Stimulated activated CD4-positive, alpha-beta T cell treated with anti-CD3 and anti-CD28 coated beads, Interleukin-4, amount 100 ng/mL, for 24 hours (primary cell): Measurements from ENCODE around the gene GRAMD1C.
A peak's percentile ranks its signal among the peaks of the same experiment; 100 is the strongest.

ENCODE experiments used
- DNase-seq: peaks from one replicate; pipeline ENCODE4 v3.0.0-alpha.2; 2020

Gene GRAMD1C

DNA sequence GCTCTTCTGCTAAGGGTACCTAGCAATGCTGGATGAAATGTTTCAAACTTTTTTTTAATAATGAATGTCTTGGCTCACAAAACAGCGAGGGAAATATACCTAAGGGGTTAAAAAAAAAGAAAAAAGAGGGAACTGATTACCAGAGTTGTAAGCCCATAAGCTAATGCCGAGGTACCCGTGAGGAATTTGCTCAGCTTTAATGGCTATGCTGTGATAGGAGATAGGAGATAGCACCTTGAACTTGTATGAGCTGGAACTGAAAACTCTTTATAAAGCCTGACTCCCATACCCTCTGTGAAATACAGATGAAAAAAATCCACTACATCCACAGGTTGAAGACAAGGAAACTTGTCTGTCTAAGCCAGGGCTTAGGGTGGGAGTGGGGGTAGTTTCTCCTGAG, 13.9 kb downstream of the GRAMD1C start:
- DNase-seq, result no peak

DNA sequence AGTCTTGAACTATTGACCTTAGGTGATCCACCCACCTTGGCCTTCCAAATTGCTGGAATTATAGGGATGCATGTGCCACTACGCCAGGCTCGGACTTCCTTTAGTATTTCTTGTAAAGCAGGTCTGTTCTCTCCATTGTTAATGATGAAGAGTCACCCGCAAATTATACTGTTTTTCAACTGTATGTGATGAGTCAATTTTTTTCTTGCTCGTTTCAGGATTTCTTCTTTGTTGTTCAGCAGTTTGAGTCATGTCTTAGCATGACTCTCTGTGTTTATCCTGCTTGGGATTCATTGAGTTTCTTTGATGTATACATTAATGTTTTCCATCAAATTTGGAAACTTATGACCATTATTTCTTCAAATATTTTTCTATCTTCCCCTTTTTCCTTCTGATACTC, 28.9 kb downstream of the GRAMD1C start:
- DNase-seq, result no peak

DNA sequence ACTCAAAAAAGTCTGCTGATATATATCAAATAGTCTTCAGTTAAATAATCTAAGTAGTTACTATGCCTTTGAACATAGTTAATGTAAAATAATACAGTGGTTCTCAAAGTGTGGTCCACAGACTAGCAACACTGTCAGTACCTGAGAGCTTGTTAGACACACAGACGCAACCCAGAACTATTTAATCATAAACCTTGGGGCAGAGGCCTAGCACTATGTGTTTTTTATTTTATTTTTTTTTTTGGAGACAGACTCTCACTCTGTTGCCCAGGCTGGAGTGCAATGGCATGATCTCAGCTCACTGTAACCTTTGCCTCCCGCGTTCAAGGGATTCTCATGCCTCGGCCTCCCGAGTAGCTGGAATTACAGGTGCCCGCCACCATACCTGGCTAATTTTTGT, 34.7 kb downstream of the GRAMD1C start:
- no peak for DNase-seq

DNA sequence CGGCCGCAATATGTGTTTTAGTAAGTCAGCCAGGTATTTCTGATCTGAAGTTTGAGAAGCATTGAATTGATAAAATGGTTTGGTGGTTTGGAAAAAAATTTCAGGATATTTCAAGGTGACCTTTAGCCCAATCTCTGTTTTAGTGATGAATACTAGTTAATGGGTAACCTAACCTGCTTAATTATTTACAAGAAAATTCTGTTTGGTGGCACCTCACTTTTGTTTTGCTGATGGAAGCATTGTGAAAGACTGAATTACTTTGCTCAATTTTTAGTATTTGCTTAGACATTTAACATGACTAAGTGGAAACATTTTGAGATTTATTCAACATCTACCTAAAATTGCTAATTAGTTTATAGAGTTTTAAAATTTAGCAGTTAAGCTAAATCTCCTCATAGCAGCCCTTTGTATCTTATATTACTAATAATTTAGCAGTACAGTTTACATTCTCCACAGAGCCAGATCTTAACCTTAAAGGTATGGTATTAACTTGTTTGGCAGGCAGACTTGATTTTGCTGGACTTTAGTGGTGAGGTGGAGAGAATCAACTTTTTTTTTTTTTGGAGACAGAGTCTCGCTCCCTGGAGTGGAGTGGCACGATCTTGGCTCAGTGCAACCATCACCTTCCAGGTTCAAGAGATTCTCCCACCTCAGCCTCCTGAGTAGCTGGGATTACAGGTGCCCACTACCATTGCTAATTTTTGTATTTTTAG, 35.4 kb downstream of the GRAMD1C start:
- no peak for DNase-seq

DNA sequence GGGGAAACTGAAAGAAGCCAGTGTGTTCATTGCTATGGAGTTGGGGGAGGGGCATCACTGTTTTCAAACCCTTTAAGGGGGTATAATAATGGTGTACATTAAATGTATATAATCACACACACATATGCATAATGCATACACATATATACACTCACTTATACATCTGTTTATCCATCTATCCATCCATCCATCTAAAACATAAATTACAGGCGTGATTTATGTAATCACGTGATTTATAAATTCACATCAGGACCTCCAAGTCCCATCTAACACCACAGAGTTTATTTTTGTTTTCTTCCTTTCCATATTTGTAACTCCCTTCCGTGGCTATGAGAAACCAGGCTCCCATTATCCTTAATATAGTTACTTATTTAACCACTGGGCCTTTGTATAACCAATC, 39.8 kb downstream of the GRAMD1C start:
- DNase-seq, result no peak

DNA sequence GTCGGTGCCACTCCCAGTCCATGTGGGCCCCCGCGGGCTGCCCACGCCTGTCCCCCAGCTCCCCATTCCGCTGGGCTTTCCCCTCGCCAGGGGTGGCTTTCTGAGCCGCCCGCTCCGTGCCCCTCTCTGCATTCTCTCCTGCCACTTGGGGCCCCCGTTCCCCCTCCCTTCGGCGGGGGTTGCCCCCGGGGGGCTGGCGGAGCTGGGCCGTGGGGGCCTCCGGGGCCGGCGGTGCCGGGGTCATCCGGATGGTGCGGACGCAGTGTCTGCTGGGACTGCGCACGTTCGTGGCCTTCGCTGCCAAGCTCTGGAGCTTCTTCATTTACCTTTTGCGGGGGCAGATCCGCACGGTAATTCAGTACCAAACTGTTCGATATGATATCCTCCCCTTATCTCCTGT, 46.5 kb downstream of the GRAMD1C start:
- no peak for DNase-seq

DNA sequence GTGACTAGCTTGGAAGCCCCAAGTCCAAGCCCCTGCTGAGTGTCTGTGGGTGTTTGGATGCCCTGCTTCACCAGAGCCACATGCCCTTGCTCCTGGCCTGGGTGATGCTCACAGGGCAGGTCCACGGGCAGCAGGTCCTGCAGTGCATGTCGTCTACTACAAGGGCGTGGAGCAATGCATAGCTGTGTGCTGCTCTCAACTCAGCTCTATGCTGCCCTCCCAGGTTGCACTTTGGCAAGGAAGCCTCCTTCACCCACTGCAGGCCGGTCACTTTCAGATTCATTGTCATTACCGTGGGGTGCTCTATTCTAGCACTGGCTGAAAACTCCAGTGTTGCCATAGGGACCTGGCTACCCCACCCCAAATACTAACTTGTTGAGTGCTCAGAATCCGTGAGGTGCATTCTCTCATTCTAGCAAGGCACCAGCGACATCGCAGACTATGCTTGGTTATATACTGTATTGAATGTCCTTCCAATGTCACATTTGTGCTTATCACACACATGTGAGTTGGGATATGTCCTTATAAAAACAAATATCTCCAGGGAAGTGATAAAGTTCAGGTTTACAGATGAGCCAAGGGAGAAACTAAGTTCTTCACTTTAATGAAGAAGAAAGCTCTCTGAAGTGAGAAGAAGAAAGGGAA, 51.8 kb downstream of the GRAMD1C start:
- DNase-seq, result no peak

DNA sequence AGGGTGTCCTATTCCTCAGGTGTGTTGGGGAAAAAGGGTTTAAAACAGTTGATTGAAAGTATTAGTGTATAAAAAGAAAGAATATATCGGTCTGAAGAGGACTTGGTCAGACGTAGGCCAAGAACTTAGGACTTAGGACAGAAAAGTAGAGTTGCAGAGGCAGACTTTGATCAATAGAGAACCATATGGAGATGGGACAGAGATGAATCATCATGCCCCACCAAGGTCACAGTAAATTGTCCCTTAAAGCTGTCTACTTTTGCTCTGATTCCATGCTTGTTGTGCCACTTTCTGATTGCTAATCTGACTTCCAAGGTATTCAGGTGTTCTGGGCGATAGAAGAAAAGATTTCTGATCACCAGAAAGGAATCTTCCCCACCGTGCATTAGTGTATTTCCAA, 56.3 kb downstream of the GRAMD1C start:
- no peak for DNase-seq

DNA sequence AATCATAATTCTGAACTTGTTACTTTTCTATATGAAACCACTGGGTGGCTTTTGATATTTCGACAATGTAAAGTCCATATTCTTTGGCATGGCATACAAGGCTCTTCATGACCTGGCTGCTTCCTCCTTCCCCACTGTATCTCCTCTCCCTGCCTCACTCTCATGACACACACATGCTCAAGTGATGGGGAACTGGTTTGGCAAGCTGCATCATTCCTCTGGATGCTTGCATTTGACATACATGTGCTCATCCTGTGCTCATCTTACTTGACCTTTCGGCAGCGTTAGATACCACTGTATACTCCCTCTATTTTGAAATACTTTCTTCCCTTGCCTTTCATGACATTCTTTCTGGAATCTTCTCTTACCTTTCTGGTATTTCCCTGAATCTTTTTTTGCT, 57.4 kb downstream of the GRAMD1C start:
- no peak for DNase-seq

DNA sequence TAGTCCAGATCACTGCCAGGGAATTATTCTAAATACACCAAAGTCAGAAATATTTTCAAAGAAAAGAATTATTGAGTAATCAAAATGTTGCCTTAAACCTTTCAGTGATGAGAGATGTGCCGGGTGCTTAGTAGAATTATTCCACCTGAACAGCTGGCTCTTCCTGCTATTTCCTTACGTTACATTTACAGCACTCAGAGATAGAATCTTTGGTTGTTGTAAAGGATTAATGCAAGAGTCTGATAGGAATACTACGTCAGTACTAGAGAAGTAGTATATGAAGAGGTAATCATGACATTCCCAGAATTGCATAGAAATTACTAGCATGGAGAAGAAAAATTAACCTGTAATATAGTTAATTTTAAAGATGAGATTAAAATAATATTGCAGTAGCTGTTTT, 58.3 kb downstream of the GRAMD1C start:
- DNase-seq, result no peak

DNA sequence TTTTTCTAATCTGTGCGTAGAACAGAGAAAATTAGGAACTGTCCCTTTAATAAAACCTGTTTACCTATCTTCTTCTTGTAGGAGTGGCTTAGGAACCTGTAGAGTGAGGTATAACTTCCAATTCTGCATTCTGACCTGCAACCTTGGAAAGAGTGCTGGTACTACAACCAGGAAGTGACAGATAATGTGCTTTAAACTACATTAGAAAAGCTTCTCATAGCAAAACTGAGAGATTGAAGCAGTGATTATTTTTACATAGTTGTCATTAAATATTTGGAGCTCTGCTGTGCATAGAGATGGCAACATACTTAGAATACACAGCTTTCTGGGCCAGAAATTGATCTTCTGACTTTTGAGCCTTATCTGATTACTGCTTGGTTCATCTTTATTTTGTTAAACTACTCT, 58.8 kb downstream of the GRAMD1C start:
- DNase-seq, result no peak

DNA sequence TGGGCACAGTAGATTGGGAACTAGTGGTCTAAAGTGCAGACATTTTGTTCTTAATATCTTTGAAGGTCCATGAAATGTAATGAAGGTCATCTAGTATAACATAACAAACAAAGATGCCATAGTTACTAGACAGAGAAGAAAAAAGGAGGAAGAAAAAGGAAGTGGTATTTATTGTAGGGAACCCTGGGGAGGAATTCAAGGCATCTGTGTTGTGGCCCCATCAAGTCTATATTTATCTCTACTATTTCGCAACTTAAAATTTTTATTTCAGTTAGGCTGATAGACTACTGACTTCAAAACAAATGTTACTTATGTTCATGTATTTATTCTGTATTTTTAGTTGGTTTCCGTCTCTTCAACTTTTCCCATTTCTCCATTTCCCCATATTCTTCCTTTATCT, 60.3 kb downstream of the GRAMD1C start:
- no peak for DNase-seq

DNA sequence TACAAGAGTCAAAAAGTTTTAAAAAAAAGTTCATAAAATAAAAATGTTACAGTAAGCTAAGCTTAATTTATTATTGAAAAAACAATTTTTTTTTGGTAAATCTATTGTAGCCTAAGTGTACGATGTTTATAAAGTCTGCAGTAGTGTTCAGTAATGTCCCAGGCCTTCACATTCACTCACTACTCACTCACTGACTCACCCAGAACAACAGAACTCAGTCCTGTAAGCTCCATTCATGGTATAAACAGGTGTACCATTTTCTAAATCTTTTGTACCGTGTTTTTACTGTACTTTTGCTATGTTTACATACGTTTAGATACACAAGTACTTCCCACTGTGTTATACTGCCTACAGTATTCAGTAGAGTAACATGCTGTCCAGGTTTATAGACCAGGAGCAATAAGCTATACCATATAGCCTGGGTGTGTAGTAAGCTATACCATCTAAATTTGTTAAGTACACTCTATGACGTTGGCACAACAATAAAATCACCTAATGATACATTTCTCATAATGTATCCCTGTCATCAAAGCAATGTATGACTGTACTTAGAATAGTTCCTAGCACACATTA, 68.1 kb downstream of the GRAMD1C start:
- no peak for DNase-seq

DNA sequence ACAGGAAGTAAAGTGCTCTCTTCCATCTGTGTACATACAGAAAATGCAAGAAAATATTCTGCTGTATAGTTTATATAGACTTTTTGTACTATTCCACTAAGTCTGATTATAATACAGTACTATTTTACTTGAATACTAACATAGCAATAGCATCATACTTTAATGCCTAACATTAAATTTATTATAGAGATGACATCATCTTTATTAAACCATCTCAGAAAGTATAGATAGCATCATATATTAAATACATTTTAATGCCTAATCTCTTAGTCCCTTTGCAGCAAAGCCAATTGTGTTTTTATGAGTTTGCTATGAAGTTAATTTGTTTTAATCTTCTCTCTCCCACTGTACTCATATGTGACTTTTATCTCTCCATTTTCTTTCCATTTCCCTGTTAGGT, 69.5 kb downstream of the GRAMD1C start:
- DNase-seq, result no peak

DNA sequence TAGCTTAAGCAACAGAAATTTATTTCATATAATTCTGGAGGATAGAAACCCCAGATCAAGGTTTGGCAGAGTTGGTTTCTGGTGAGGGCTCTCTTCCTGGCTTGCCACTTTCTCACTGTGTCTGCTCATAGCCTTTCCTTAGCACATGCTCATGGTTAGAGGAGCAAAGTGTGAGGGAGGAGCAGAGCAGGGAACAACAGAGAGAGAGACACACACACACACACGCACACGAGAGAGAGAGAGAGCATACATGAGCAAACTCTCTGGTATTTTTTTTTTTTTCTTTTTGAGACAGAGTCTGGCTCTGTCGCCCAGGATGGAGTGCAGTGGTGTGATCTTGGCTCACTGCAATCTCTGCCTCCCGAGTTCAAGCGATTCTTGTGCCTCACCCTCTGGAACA, 72.4 kb downstream of the GRAMD1C start:
- DNase-seq, result no peak

DNA sequence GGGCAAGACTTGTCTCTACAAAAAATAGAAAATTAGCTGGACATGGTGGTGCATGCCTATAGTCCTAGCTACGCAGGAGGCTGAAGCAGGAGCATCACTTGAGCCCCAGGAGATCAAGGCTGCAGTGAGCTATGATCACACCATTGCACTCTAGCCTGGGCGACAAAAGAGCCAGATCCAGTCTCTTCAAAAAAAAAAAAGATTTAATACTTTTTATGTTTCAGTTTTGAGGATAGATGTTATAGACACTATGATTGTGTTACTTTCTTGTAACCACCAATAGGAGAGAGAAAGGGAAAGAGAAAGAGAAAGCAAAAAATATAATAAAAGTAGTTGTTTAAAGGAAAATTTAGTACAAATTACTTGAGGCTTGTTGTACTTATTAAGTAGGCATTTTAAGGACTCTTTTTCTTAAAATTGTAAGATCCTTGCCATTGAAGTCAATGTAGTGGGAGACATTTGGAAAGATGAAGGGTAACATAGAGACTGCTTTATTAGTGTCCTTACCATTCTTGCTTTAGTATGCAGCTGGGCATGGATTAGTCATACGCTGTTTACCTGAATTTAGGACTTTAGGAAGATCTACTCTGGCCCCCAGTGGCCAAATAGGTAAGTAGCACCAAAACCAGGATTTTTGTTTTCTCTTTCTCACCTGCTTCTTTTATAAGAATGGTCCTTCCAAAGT, 74.1 kb downstream of the GRAMD1C start:
- DNase-seq, result peak; percentile 29

DNA sequence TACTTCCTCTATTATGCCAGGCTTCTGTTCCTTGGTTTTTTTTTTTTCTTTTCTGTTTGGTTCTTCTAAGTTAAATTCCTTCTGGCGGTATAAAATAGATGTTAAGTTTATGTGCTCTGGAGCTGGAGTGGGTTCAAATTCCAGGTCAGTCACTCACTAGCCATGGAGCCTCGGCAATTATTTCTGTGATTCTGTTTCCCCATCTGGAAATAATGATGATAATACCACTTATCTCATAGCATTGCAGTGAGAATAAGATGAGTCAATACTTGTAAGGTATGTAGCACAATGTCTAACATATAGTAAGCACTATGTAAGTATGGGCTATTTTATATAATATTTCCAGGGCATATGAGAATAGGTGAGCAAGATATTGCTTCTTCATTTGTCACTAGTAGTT, 76.1 kb downstream of the GRAMD1C start:
- no peak for DNase-seq

DNA sequence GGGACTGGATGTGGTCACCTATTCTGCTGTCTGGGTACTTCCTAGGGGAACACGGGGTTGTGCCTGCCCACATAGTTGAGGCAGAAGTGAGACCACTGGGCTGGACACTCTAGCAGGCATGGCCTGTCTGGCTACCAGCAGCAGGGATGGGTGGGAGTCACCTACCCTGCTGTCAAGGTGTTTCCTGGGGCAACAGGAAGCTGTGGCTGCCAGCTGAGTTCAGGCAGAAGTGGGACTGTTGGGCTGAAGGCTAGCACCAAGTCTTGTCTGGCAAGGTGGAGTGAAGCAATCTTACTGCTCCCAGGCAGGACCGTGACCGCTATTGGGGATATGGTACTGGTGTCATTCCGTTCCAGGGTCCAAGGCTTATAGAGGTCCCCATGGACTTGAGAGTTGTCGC, 89.0 kb downstream of the GRAMD1C start:
- DNase-seq, result no peak

DNA sequence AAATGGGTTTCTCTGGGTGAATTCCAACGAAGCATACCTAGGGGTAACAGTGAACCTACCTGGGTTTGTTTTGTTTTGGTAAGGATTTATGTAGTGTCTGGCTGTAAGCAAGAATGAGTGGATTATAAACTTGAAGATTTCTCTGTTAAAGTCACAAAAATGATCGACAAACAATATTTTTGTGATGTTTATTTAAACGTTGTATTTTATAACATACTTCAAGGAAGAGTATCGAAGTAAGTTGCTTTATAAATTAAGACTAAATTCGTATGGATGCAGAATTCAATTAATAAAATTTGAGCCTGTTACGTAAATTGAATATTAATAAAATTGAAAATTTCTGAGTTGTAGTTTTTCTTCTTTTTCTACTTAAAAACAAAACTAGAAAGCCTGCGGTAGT, 108.2 kb downstream of the GRAMD1C start:
- no peak for DNase-seq

DNA sequence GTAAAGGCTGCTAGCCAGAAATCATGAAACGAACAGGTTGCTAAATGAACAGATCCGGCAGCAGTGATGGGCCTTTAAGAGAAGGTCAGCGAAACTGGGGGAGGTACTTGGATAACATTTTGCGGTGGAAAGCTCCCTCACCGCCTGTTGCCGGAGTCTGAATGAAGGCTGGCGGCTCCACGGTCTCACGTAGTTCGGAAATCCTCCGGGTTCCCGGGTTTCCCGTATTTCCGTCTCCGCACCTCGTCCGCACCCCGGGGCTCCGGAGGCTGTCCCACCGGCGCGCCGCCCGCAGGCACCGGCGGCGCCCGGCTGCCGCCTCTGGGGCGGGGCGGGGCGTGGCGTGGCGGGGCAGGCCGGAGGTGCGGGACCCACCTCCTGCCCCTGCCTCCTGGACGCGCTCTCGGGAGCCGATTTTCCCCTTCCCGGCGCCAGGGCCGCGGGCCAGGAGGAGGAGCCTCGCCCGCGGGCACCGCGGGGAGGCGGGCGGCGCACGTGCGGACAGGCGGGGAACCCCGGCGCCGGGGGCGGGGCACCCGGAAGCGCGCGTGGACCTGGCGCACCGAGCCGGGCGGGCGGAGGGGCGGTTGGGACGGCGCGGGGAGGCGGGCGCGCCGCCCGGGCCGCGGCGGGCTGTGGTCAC, 108.9 kb downstream of the GRAMD1C start, which contains the start of gene ZDHHC23:
Gene ZDHHC23, plus strand, starts transcription at position 642 of the 643 bp plus-strand sequence. CDS start 790 bp downstream, outside the sequence.
- peak; percentile 61 for DNase-seq

DNA sequence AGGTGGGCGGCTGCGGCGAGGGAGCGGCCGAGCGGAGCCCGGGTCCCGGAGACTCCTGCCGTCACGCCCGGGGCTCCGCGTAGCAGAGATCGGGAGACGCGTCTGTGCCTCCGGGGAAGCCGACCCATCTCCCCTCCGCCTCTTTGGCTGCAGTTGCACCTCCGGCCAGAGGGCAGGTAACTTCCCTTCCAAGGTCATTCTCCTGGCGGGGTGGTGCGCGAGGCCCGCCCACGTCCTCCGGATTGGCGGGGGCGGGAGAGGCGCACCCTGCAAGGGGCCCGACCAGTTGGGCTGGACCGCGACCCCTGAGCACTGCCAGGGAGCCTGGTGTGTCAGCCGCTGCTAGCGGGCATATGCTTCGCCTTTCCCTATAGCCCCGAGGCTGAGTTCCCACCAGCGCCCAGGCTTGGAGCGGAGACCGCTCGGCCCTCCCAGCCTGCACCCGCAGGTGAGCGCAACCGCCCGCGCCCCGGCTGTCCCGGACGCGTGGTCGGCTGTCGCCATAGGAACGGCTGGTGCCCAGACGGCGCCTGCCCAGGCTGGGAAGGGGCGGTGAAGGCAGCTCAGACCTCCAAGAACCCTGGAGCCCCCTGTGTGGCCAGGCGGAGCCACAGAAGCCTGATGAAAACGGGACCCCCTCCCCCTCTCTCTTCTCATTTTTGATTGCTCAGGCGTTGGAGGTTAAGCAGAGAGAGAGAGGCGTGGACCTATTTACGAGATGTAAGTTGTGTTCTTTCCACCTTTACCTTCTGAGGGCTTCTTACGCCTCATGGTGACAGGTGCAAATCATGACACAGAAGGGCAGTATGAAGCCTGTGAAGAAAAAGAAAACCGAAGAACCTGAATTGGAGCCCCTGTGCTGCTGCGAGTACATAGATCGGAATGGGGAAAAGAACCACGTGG, 109.7 kb downstream of the GRAMD1C start:
- DNase-seq, result peak; percentile 9

DNA sequence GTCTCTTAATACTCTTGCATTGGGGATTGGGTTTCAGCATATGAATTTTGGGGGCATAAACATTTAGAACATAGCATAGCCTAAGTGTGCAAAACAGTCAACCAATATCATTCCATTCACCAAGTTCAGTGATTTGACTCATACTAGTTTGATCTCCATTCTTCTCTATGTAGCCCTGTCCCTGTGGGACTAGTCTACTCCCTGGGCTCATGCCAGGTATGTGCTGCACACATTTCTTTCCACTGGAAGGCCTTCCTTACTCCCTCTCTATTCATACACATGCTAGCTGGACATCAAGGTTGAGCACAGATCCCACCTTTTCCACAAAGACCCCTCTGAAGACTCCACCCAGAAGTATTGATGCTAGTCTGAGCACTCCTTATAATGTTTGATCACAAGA, 114.3 kb downstream of the GRAMD1C start:
- no peak for DNase-seq
